ENCODE results near the gene CSTF2T. TPM values are rescaled to one million over a fixed set of nuclear protein-coding genes. Genes with fewer than 3 reads are reported as not detected.

The CSTF2T gene
- total RNA-seq, 1 experiment from 2014 or later: 42.1 TPM

GRCh38 chr10:51729822-51730555, 30.6 kb upstream of the CSTF2T start:
- TF ChIP-seq, protein P1, sequence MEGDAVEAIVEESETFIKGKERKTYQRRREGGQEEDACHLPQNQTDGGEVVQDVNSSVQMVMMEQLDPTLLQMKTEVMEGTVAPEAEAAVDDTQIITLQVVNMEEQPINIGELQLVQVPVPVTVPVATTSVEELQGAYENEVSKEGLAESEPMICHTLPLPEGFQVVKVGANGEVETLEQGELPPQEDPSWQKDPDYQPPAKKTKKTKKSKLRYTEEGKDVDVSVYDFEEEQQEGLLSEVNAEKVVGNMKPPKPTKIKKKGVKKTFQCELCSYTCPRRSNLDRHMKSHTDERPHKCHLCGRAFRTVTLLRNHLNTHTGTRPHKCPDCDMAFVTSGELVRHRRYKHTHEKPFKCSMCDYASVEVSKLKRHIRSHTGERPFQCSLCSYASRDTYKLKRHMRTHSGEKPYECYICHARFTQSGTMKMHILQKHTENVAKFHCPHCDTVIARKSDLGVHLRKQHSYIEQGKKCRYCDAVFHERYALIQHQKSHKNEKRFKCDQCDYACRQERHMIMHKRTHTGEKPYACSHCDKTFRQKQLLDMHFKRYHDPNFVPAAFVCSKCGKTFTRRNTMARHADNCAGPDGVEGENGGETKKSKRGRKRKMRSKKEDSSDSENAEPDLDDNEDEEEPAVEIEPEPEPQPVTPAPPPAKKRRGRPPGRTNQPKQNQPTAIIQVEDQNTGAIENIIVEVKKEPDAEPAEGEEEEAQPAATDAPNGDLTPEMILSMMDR (conservative IDR thresholded peaks at IDR 0.05): no peak
- H2BK12ac ChIP-seq (ENCODE audit: insufficient read length, low read depth, low read length): no peak overlapping the region
- H3K79me1 ChIP-seq (ENCODE audit: insufficient read depth, low read depth, low read length, poor library complexity, severe bottlenecking): no peaks in the 10 kb centered on the region
- H4K8ac ChIP-seq (replicated peaks; ENCODE audit: insufficient read length, low read depth, low read length): no peak overlapping the region
- no peaks in the 10 kb centered on the region for H3K79me2 ChIP-seq (ENCODE audit: insufficient read depth, low read length)
- H3K23ac ChIP-seq (ENCODE audit: insufficient read length, low read depth, low read length): no peak overlapping the region
- no peak overlapping the region for H3K4me2 ChIP-seq (ENCODE audit: insufficient read depth, insufficient read length, low read length)
- Mint-ChIP-seq H3K4me1 (peaks cover 10 to 11% of the 10 kb centered on the region in 2 experiments), H3K36me3 (ENCODE audit: insufficient read depth in 1 of 3, low read depth in 3 of 3) (no peaks in the 10 kb centered on the region), H3K4me3 (no peak overlapping the region), H3K9me3 (no peaks in the 10 kb centered on the region), H3K27me3 (ENCODE audit: low read depth) (no peaks in the 10 kb centered on the region), H3K27ac (no peak overlapping the region)
- H3K4ac ChIP-seq (ENCODE audit: low read depth, low read length): no peak overlapping the region
- no peak overlapping the region for H2BK5ac ChIP-seq (ENCODE audit: insufficient read length, low read length)
- no peak overlapping the region for H3T11ph ChIP-seq (ENCODE audit: low read length)
- no peak overlapping the region for H4K5ac ChIP-seq (ENCODE audit: insufficient read length, low read depth, low read length)
- no peak overlapping the region for H2BK120ac ChIP-seq (ENCODE audit: low read depth, low read length, poor library complexity, severe bottlenecking)
- H3K9ac ChIP-seq (ENCODE audit: extremely low read depth, insufficient read length, low read length): no peak overlapping the region
- H3K56ac ChIP-seq (ENCODE audit: insufficient read length, low read depth, low read length): no peak overlapping the region
- H3K9me3 ChIP-seq (ENCODE audit: control insufficient read depth, low read depth, low read length): no peaks in the 10 kb centered on the region
- WGBS (ENCODE audit: extremely low coverage, insufficient read length, low lambda C conversion rate): no CpG with 5 or more reads among the region's 7 CpGs
- no peak overlapping the region for H2BK20ac ChIP-seq (ENCODE audit: low read depth, low read length, poor library complexity, severe bottlenecking)
- no peak for DNase-seq
- no peak overlapping the region for H4K91ac ChIP-seq (ENCODE audit: insufficient read length, low read depth, low read length)
- no peaks in the 10 kb centered on the region for H3K27me3 ChIP-seq (ENCODE audit: insufficient read depth, low read length)
- no peaks in the 10 kb centered on the region for H3K23me2 ChIP-seq (ENCODE audit: insufficient read length, low read depth, low read length, poor library complexity, severe bottlenecking)
- no peaks in the 10 kb centered on the region for H4K20me1 ChIP-seq (ENCODE audit: control insufficient read depth, insufficient read depth, insufficient read length)
- no peak overlapping the region for H3K14ac ChIP-seq (ENCODE audit: insufficient read depth, low read length)
- H2AFZ ChIP-seq (ENCODE audit: low read length): no peak overlapping the region
- no peak overlapping the region for H2AK5ac ChIP-seq (ENCODE audit: insufficient read length, low read length)
- H3K18ac ChIP-seq (ENCODE audit: insufficient read length, low read depth, low read length): no peak overlapping the region
- H3K27ac ChIP-seq (ENCODE audit: insufficient read length, low read depth, low read length): no peak overlapping the region
- H3K4me1 ChIP-seq (ENCODE audit: insufficient read depth, low read length): peaks cover 2% of the 10 kb centered on the region; the same call in 1 of the 2 replicates
- H2BK15ac ChIP-seq (ENCODE audit: low read depth, low read length): no peak overlapping the region
